ENCODE data around the gene NDNF.

Gene NDNF

DNA sequence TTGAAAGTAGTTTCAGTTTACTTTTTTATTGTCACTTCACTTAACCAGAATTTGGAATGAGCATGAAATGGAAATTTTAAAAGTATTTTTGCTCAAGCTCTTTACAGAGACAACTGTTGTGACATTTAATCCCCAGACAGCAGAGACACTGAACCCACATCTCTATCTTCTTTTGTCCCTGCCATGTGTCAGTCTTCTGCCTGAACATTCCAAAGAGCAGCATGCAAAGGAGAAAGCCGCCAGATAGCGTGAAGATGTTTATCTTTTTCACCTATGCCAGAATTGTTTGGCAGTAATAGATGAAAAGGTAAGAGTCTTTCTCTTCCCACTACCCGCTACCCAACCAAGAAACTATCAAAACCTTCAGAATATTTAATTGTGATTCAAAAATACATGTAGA lies 46.8 kb downstream of the NDNF start:
- H3K36me3 ChIP-seq = no peaks in the 10 kb centered on the region
- H3K27ac ChIP-seq = no peak overlapping the region
- TF ChIP-seq, protein P1, sequence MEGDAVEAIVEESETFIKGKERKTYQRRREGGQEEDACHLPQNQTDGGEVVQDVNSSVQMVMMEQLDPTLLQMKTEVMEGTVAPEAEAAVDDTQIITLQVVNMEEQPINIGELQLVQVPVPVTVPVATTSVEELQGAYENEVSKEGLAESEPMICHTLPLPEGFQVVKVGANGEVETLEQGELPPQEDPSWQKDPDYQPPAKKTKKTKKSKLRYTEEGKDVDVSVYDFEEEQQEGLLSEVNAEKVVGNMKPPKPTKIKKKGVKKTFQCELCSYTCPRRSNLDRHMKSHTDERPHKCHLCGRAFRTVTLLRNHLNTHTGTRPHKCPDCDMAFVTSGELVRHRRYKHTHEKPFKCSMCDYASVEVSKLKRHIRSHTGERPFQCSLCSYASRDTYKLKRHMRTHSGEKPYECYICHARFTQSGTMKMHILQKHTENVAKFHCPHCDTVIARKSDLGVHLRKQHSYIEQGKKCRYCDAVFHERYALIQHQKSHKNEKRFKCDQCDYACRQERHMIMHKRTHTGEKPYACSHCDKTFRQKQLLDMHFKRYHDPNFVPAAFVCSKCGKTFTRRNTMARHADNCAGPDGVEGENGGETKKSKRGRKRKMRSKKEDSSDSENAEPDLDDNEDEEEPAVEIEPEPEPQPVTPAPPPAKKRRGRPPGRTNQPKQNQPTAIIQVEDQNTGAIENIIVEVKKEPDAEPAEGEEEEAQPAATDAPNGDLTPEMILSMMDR (IDR thresholded peaks at IDR 0.05; ENCODE audit: low read depth, low read length) = no peak
- no peak overlapping the region for H3K4me3 ChIP-seq (ENCODE audit: low read depth, low read length)
- no peaks in the 10 kb centered on the region for H3K9me3 ChIP-seq (ENCODE audit: severe bottlenecking)
- DNase-seq = no peak
- H3K27me3 ChIP-seq (ENCODE audit: insufficient read depth, low read depth, severe bottlenecking) = no peaks in the 10 kb centered on the region

DNA sequence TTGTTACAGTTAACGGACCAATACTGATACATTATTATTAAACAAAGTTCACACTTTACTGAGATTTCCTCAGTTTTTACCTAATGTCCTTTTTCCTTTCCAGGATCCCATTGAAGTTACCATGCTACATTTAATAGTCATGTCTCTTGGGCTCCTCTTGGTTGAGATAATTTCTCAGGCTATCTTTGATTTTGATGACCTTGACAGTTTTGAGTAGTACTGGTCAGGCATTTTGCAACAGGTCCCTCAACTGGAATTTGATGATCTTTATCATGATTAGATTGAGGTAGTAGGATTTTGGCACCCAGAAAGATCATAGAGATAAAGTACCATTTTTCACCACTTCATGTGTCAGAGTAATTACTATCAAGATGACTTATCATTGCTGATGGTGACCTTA lies 53.8 kb downstream of the NDNF start:
- H3K4me3 ChIP-seq (ENCODE audit: low read depth, low read length) = no peak overlapping the region
- H3K27ac ChIP-seq = no peak overlapping the region
- TF ChIP-seq, protein P1 (IDR thresholded peaks at IDR 0.05; ENCODE audit: low read depth, low read length) = no peak
- DNase-seq = no peak
- H3K36me3 ChIP-seq = no peaks in the 10 kb centered on the region
- no peaks in the 10 kb centered on the region for H3K27me3 ChIP-seq (ENCODE audit: insufficient read depth, low read depth, severe bottlenecking)
- H3K9me3 ChIP-seq (ENCODE audit: severe bottlenecking) = no peaks in the 10 kb centered on the region

DNA sequence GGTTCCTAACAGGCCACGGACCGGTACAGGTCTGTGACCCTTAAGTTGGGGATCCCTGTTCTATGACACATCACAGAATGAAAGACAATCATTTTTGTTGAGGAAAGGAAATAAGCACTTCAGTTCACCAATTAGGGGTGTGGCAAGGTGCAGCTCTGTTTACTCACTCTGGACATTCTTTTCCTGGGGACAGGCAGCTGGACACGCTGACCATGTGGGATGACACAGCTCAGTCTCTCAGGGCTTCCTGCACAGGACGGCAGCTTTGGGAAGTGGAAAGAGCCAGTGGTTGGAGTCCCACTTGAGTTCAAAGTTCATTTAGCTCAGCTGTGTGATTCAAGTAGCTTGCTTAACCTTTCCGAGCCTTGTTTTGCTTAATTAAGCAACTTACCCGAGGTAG lies 55.7 kb downstream of the NDNF start:
- H3K27me3 ChIP-seq (ENCODE audit: insufficient read depth, low read depth, severe bottlenecking) = no peaks in the 10 kb centered on the region
- no peaks in the 10 kb centered on the region for H3K36me3 ChIP-seq
- TF ChIP-seq, protein P1 (IDR thresholded peaks at IDR 0.05; ENCODE audit: low read depth, low read length) = no peak
- H3K4me3 ChIP-seq (ENCODE audit: low read depth, low read length) = no peak overlapping the region
- H3K27ac ChIP-seq = no peak overlapping the region
- no peaks in the 10 kb centered on the region for H3K9me3 ChIP-seq (ENCODE audit: severe bottlenecking)
- no peak for DNase-seq

DNA sequence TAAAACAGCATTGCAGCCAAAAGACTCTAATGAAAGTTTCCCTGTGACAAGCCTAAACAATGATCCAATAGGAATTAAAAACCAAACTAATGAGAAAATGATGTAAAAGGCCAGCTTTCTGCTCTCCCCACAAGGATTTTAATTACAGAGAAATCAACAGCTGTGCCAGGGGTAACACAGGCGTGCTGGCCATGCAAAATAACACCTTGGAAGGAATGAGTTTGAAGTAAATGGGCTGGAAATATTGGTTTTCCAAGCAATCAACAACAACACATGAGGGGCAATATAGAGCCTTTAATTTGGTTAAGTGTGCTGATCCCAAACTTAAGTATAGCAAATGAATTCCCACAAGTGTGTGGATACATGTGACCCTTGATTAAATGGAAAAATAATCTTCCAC lies 56.9 kb downstream of the NDNF start:
- no peak for DNase-seq
- Histone ChIP-seq H3K36me3 (no peaks in the 10 kb centered on the region), H3K4me3 (ENCODE audit: low read depth, low read length) (no peak overlapping the region), H3K9me3 (ENCODE audit: severe bottlenecking) (no peaks in the 10 kb centered on the region), H3K27me3 (ENCODE audit: insufficient read depth, low read depth, severe bottlenecking) (no peaks in the 10 kb centered on the region), H3K27ac (peak overlapping the region; percentile 13)
- TF ChIP-seq, protein P1 (IDR thresholded peaks at IDR 0.05; ENCODE audit: low read depth, low read length) = no peak

DNA sequence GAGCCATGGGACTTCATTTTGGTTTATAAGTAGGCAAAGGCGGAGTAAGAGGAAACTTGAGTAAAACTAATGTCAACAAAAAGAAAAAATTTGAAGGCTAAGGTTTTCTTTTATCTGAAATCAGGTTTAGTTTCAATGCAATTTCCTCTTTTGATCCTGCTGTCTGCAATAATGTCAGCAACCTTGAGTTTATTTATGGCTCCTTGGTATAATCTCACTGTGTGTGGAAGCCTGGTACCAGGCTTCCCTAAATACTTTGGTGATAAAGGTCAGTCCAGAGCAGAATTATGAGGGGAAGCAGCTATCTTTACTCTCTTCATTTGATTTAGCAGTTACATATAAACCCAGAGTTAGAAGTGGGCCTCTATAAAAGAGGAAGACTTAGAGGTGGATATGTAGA lies 57.8 kb downstream of the NDNF start:
- H3K27me3 ChIP-seq (ENCODE audit: insufficient read depth, low read depth, severe bottlenecking) = no peaks in the 10 kb centered on the region
- no peaks in the 10 kb centered on the region for H3K36me3 ChIP-seq
- H3K9me3 ChIP-seq (ENCODE audit: severe bottlenecking) = no peaks in the 10 kb centered on the region
- no peak overlapping the region for H3K4me3 ChIP-seq (ENCODE audit: low read depth, low read length)
- TF ChIP-seq, protein P1 (IDR thresholded peaks at IDR 0.05; ENCODE audit: low read depth, low read length) = no peak
- no peak for DNase-seq
- peak overlapping the region; percentile 35 for H3K27ac ChIP-seq

DNA sequence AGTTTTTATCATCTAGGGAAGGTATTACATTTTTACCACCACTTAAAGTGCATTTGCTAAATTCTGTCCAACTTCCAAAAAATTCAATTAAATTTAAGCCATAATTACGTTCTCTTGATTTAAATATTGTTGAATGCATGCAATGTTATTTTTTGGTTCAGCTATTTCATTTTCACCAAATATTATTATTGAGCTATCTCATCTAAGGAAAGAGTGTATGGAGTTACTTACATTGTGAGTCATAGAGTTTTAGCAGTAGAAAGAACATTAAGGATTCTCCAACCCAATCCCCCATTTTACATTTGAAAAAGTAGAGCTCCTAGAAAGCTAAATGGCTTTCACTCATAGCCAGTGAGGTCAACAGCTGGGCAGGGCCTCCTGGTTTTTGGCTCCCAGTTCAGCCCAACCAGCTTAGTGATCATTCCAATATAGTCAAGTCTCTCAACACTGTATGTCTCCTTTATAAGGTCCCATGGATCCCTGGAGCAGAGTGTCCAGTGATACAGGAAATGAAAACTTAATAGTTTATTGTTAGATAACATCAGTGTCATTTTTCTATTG lies 60.5 kb downstream of the NDNF start:
- Histone ChIP-seq H3K9me3 (ENCODE audit: severe bottlenecking) (no peaks in the 10 kb centered on the region), H3K27me3 (ENCODE audit: insufficient read depth, low read depth, severe bottlenecking) (no peaks in the 10 kb centered on the region), H3K4me3 (ENCODE audit: low read depth, low read length) (no peak overlapping the region), H3K36me3 (no peaks in the 10 kb centered on the region), H3K27ac (no peak overlapping the region)
- no peak for DNase-seq
- TF ChIP-seq, protein P1 (IDR thresholded peaks at IDR 0.05; ENCODE audit: low read depth, low read length) = no peak
